K562 (cell line): Measurements from ENCODE around the gene PIK3C2G. TPM values are rescaled to one million over a fixed set of nuclear protein-coding genes. Genes with fewer than 3 reads are reported as not detected.

Experiments used
- ATAC-seq: fragments of 200-7000 bp; cut with Tn5 transposase; 3 replicates; pipeline ENCODE4 v1.9.1; 2020; ENCODE audit warnings: moderate library complexity
- BruUV-seq: library from RNA; stranded (reverse); fragments of 400-500 nt; replicated peaks from 2 replicates; lab custom pipeline; 2021; lab: Mats Ljungman, UMichigan
- CTCF ChIA-PET: fragments of 300-600 bp; formaldehyde crosslinking; extraction: SDS; loops from one replicate; lab custom pipeline; 2021; ENCODE audit warnings: low intra/inter-chr PET ratio; lab: Yijun Ruan, JAX
- POLR2A ChIA-PET: fragments of 300-600, 350-650 bp; sonication (Branson Sonifier 250); formaldehyde crosslinking; extraction: SDS; loops from one replicate; lab custom pipeline; 2021; ENCODE audit warnings: antibody characterized with exemption, inconsistent platforms; lab: Yijun Ruan, JAX
- DNase-seq, 4 experiments: peaks; one replicate each; pipeline versions ENCODE4 v3.0.0 to v3.0.0-alpha.2; 2011 to 2018; ENCODE audit warnings: low spot score in 3 of 4, mixed read lengths in 3 of 4; ENCODE audit errors: extremely low read depth in 1 of 4
- FAIRE-seq: peaks from 2 replicates; lab custom pipeline; 2011; peaks lifted over from hg19 to GRCh38; lab: Jason Lieb, UNC
- H2AFZ ChIP-seq: 2 replicates; pipeline ENCODE4 v1.6.0; 2011; ENCODE audit warnings: low read depth, low read length, control low read depth, inconsistent platforms
- H3K27ac ChIP-seq: fragments of 200-600 bp; 3 replicates; pipeline ENCODE4 v1.8.0; 2011; ENCODE audit warnings: low read depth, mild to moderate bottlenecking, control low read depth, inconsistent platforms, low read length, moderate library complexity, mixed read lengths; ENCODE audit errors: extremely low read depth
- H3K27me3 ChIP-seq, 2 experiments: fragments of 300-600 bp in 1 of 2; 2 replicates in 1 of 2; 3 replicates in 1 of 2; pipeline versions ENCODE4 v1.6.0 to v1.8.0; 2011; ENCODE audit warnings: inconsistent platforms in 2 of 2, low read length in 2 of 2, mild to moderate bottlenecking in 1 of 2, mixed read lengths in 1 of 2, moderate library complexity in 1 of 2; ENCODE audit not compliant: control insufficient read depth in 2 of 2, insufficient read depth in 2 of 2
- H3K36me3 ChIP-seq: fragments of 300-600 bp; 3 replicates; pipeline ENCODE4 v1.8.0; 2011; ENCODE audit warnings: mild to moderate bottlenecking, low read length, inconsistent platforms; ENCODE audit not compliant: control insufficient read depth, insufficient read depth
- H3K4me1 ChIP-seq, 2 experiments: fragments of 200-600 bp in 1 of 2; replicated peaks in 1 of 2; 2 replicates in 1 of 2; 3 replicates in 1 of 2; pipeline versions ENCODE4 v1.5.1 to v1.8.0; 2011; ENCODE audit warnings: inconsistent platforms in 2 of 2, low read length in 2 of 2, mild to moderate bottlenecking in 1 of 2, mixed read lengths in 1 of 2, moderate library complexity in 1 of 2; ENCODE audit not compliant: control insufficient read depth in 2 of 2, insufficient read depth in 2 of 2
- H3K4me2 ChIP-seq: 2 replicates; pipeline ENCODE4 v1.6.1; 2011; ENCODE audit warnings: low read length, control low read depth, inconsistent platforms, mixed read lengths; ENCODE audit not compliant: insufficient read depth
- H3K4me3 ChIP-seq: fragments of 200-600 bp; sonication (generic), shearing (Covaris generic); 2 replicates; pipeline ENCODE4 v1.5.1; 2016; ENCODE audit warnings: control low read depth, inconsistent platforms
- H3K79me2 ChIP-seq: fragments of 200-600 bp; 3 replicates; pipeline ENCODE4 v1.8.0; 2011; ENCODE audit warnings: low read length, inconsistent platforms; ENCODE audit not compliant: control insufficient read depth, insufficient read depth
- H3K9ac ChIP-seq, 2 experiments: 2 replicates each; pipeline versions ENCODE4 v1.6.0 to v1.6.1; 2011; ENCODE audit warnings: low read depth in 2 of 2, low read length in 2 of 2, control low read depth in 1 of 2, inconsistent platforms in 1 of 2, mild to moderate bottlenecking in 1 of 2, mixed read lengths in 1 of 2; ENCODE audit not compliant: insufficient read depth in 1 of 2
- H3K9me1 ChIP-seq: one replicate; pipeline ENCODE4 v1.6.0; 2011; ENCODE audit warnings: inconsistent platforms, mild to moderate bottlenecking, low read length, moderate library complexity; ENCODE audit not compliant: control insufficient read depth, insufficient read depth
- H3K9me3 ChIP-seq: replicated peaks from 2 replicates; pipeline ENCODE4 v1.5.1; 2011; ENCODE audit warnings: low read depth, low read length, inconsistent platforms; ENCODE audit not compliant: control insufficient read depth, insufficient read depth
- H4K20me1 ChIP-seq: replicated peaks from 2 replicates; pipeline ENCODE4 v1.6.1; 2011; ENCODE audit warnings: low read length, inconsistent platforms, mixed read lengths; ENCODE audit not compliant: control insufficient read depth, insufficient read depth
- ATF3 ChIP-seq, 2 experiments: fragments of 450-650 bp in 1 of 2; sonication (generic) in 1 of 2; formaldehyde crosslinking in 1 of 2; IDR thresholded peaks in 1 of 2; conservative IDR thresholded peaks in 1 of 2; 2 replicates each; pipeline versions ENCODE4 v1.6.1 to v1.8.1; 2016 to 2023; ENCODE audit warnings: mild to moderate bottlenecking in 2 of 2, moderate library complexity in 2 of 2, inconsistent platforms in 1 of 2, missing genetic modification reagents in 1 of 2
- CBFA2T2 ChIP-seq: fragments of 450-650 bp; conservative IDR thresholded peaks from 2 replicates; pipeline ENCODE4 v1.6.1; 2017; ENCODE audit warnings: mild to moderate bottlenecking
- CBFA2T3 ChIP-seq: fragments of 450-650 bp; IDR thresholded peaks from 2 replicates; pipeline ENCODE4 v1.6.1; 2017
- CREB3L1 ChIP-seq: fragments of 450-650 bp; IDR thresholded peaks from 2 replicates; pipeline ENCODE4 v1.6.1; 2014; ENCODE audit warnings: low read depth, mild to moderate bottlenecking, moderate library complexity, borderline replicate concordance
- DPF2 ChIP-seq: fragments of 450-650 bp; IDR thresholded peaks from 2 replicates; pipeline ENCODE4 v1.6.1; 2016
- EGR1 ChIP-seq: fragments of 450-650 bp; conservative IDR thresholded peaks from 2 replicates; pipeline ENCODE4 v1.6.1; 2017; ENCODE audit warnings: mild to moderate bottlenecking
- EP300 ChIP-seq: IDR thresholded peaks from 2 replicates; pipeline ENCODE4 v1.6.1; 2012; ENCODE audit warnings: low read length, improper control_type of control experiment
- FOS ChIP-seq: IDR thresholded peaks from 3 replicates; pipeline ENCODE4 v1.6.1; 2011; ENCODE audit not compliant: insufficient read length; ENCODE audit errors: extremely low read depth
- FOXP1 ChIP-seq: sonication (generic); formaldehyde crosslinking; IDR thresholded peaks from 2 replicates; pipeline ENCODE4 v1.8.0; 2022; ENCODE audit warnings: mild to moderate bottlenecking, missing genetic modification reagents
- HNRNPK ChIP-seq: fragments of 200-400 bp; formaldehyde crosslinking; IDR thresholded peaks from one replicate; pipeline ENCODE4 v1.6.1; 2018; ENCODE audit warnings: mild to moderate bottlenecking, low read depth, low read length; ENCODE audit not compliant: poor library complexity, severe bottlenecking
- KDM1A ChIP-seq, 2 experiments: fragments of 450-650 bp; IDR thresholded peaks; 2 replicates each; pipeline ENCODE4 v1.6.1; 2016; ENCODE audit warnings: mild to moderate bottlenecking in 2 of 2
- NBN ChIP-seq: fragments of 450-650 bp; IDR thresholded peaks from 2 replicates; pipeline ENCODE4 v1.6.1; 2016; ENCODE audit warnings: low read depth, mild to moderate bottlenecking
- POLR3A ChIP-seq: IDR thresholded peaks from 2 replicates; pipeline ENCODE4 v1.6.1; 2011; ENCODE audit warnings: borderline replicate concordance, mild to moderate bottlenecking, moderate library complexity; ENCODE audit not compliant: insufficient read length, insufficient read depth; ENCODE audit errors: extremely low read depth
- RFX1 ChIP-seq: fragments of 450-650 bp; IDR thresholded peaks from 2 replicates; pipeline ENCODE4 v1.6.1; 2016; ENCODE audit warnings: mild to moderate bottlenecking, moderate library complexity
- SMARCA4 ChIP-seq: fragments of 450-650 bp; IDR thresholded peaks from 2 replicates; pipeline ENCODE4 v1.6.1; 2016
- TAL1 ChIP-seq: fragments of 450-650 bp; IDR thresholded peaks from 2 replicates; pipeline ENCODE4 v1.6.1; 2016; ENCODE audit warnings: mild to moderate bottlenecking
- TCF3 ChIP-seq: sonication (generic); formaldehyde crosslinking; IDR thresholded peaks from 2 replicates; pipeline ENCODE4 v1.4.0; 2020; ENCODE audit warnings: mild to moderate bottlenecking, missing genetic modification reagents
- ZBTB43 ChIP-seq: sonication (generic); formaldehyde crosslinking; IDR thresholded peaks from 2 replicates; pipeline ENCODE4 v1.8.0; 2023; ENCODE audit warnings: mild to moderate bottlenecking, missing genetic modification reagents
- ZNF274 ChIP-seq: IDR thresholded peaks from 2 replicates; pipeline ENCODE4 v1.6.1; 2011; ENCODE audit warnings: low read depth, mild to moderate bottlenecking, low read length, moderate library complexity, borderline replicate concordance
- ZNF699 ChIP-seq: fragments of 250-450 bp; sonication (Bioruptor Pico); IDR thresholded peaks from 2 replicates; pipeline ENCODE4 v1.8.0; 2021; ENCODE audit warnings: mild to moderate bottlenecking, moderate library complexity; ENCODE audit not compliant: insufficient replicate concordance
- WGBS: fragments of 100-300 bp; shearing (Covaris generic); methylation state at CpG from one replicate; pipeline ENCODE4 v1.1.6; 2016; ENCODE audit warnings: low coverage, mixed read lengths; ENCODE audit not compliant: insufficient coverage; ENCODE audit errors: missing lambda C conversion rate; 5-methylcytosine and 5-hydroxymethylcytosine counted together
- in situ Hi-C: fragments of 300-500 bp; cut with MboI; formaldehyde crosslinking; loops from 4 replicates; pipeline ENCODE4 v1.15.0; 2018; ENCODE audit warnings: inconsistent platforms, mixed read lengths
- intact Hi-C: fragments of 100-400 bp; cut with micrococcal nuclease; formaldehyde crosslinking; loops from 2 replicates; pipeline ENCODE4 v1.14.2; 2022
- polyA plus RNA-seq, 8 experiments: library from polyadenylated mRNA; depleted of rRNA in 4 of 8; stranded (reverse) in 5 of 8; unstranded in 3 of 8; fragments of >200 nt; fragmentation: Nextera tagmentation in 2 of 8; fragmentation: Illumina TruSeq in 1 of 8; extraction: Ambion mirVana in 2 of 8; extraction: Trizol in 1 of 8; gene quantifications; 2 replicates each; pipeline versions ENCODE4 v1.2.1 to v1.2.3, GENCODE V29; 2011 to 2014; ENCODE audit warnings: inconsistent platforms in 1 of 8, missing spikeins in 1 of 8
- total RNA-seq, 7 experiments: library from RNA; depleted of rRNA in 6 of 7; stranded (reverse); fragments of >200 nt in 6 of 7; fragmentation: Illumina TruSeq in 2 of 7; extraction: Trizol in 2 of 7; gene quantifications; 2 replicates each; pipeline versions ENCODE4 v1.2.1 to v1.2.3, GENCODE V29; 2011 to 2021; ENCODE audit warnings: low replicate concordance in 1 of 7

Gene PIK3C2G
- total and polyA plus RNA-seq, 9 of the 15 experiments (the other 6 are each of a cell fraction or from before 2014, with no cell fraction given): not detected

- peaks cover 0 to 8% of the 10 kb centered on the region in 2 experiments; a peak in 2 of 5 replicates for H3K4me1 ChIP-seq
- ATAC-seq (peak; percentile 79), DNase-seq (peak; percentile 23 to 44 (median 40)), FAIRE-seq (peak; percentile 74)
- H2AFZ ChIP-seq: 0 out of 2 replicates have a peak overlapping the region, but pooled peaks have one; percentile 32
- CTCF ChIA-PET: no interaction called here
- no peaks in the 10 kb centered on the region for H4K20me1 ChIP-seq
- no peaks in the 10 kb centered on the region for H3K9me3 ChIP-seq
- no peaks in the 10 kb centered on the region for H3K79me2 ChIP-seq
- peak overlapping the region; percentile 42; the same call in 1 of the 2 replicates for H3K4me2 ChIP-seq
- POLR2A ChIA-PET: no interaction called here
- no peaks in the 10 kb centered on the region for H3K27me3 ChIP-seq
- BruUV-seq: no TSS peak
- H3K9ac ChIP-seq: no peak overlapping the region; a peak in 1 of 4 replicates
- in situ Hi-C loops: no loop called here
- no peaks in the 10 kb centered on the region for H3K9me1 ChIP-seq
- no peaks in the 10 kb centered on the region for H3K36me3 ChIP-seq
- intact Hi-C loops: no loop called here
- peak overlapping the region; percentile 47; the same call in 1 of the 3 replicates for H3K27ac ChIP-seq
- H3K4me3 ChIP-seq: no peak overlapping the region
- WGBS: 38% methylated on average over 2 of the region's 2 CpGs
- TF ChIP-seq CBFA2T2 (peak; percentile 37; the same call in 1 of the 2 replicates), TCF3 (no peak), FOXP1 (CRISPR knock-in tag) (no peak), NBN (no peak), ZBTB43 (CRISPR knock-in tag) (no peak), EP300 (peak; percentile 60; the same call in 1 of the 2 replicates), POLR3A (no peak), RFX1 (peak; percentile 88), KDM1A (IDR thresholded peaks at IDR 0.05) (0 out of 4 replicates have a peak, but pooled peaks of 1 of the 2 experiments have one; percentile 12), ZNF699 (no peak), ZNF274 (no peak), HNRNPK (no peak), CBFA2T3 (peak; percentile 58), SMARCA4 (peak; percentile 51; the same call in 1 of the 2 replicates), CREB3L1 (no peak), DPF2 (peak; percentile 75), TAL1 (0 out of 2 replicates have a peak, but pooled peaks have one; percentile 21), FOS (peak; percentile 7), EGR1 (no peak), ATF3 (IDR thresholded peaks at IDR 0.05) (peak; percentile 74), ATF3 (CRISPR knock-in tag; conservative IDR thresholded peaks at IDR 0.05) (no peak)
These were observed 422.2 kb downstream of the PIK3C2G start for GRCh38 chr12:18683327-18684013.
